ENCODE measurements around the gene BNC2.

The BNC2 gene

GRCh38 chr9:16784002-16784401, 86.5 kb downstream of the BNC2 start:
- DNase-seq (ENCODE audit: low spot score) (no peak), ATAC-seq (ENCODE audit: low read depth) (no peak)
- no peak for TF ChIP-seq CTCF (IDR thresholded peaks at IDR 0.05; ENCODE audit: poor library complexity, severe bottlenecking)
- Histone ChIP-seq H3K36me3 (ENCODE audit: low read depth) (no peaks in the 10 kb centered on the region), H3K4me1 (ENCODE audit: insufficient read depth, poor library complexity, severe bottlenecking) (no peaks in the 10 kb centered on the region), H3K27me3 (ENCODE audit: insufficient read depth, poor library complexity, severe bottlenecking) (peaks cover 4% of the 10 kb centered on the region), H3K4me3 (ENCODE audit: severe bottlenecking) (no peak overlapping the region), H3K27ac (ENCODE audit: poor library complexity, severe bottlenecking) (no peak overlapping the region), H3K9me3 (ENCODE audit: severe bottlenecking) (no peaks in the 10 kb centered on the region)

DNA sequence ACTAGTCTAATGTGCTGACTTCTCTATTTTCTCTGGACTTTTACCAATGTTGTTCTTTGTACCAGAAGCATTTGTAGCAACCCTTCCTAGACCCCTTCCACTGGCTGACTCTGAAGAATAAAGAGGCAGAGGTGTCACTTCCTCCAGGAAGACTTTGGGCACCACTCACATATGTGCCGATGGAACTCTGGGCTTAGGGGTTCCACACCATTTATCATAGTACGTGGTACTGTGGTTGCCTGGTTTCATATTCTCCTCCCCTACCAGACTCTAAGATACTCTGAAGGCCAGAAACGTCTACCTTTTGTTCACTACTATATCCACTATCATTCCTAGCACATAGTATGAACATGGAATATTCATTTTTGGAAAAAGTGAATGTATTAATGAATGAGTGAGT, 88.0 kb downstream of the BNC2 start:
- no peaks in the 10 kb centered on the region for H3K36me3 ChIP-seq (ENCODE audit: low read depth)
- H3K27ac ChIP-seq (ENCODE audit: poor library complexity, severe bottlenecking), result no peak overlapping the region
- DNase-seq (ENCODE audit: low spot score) (no peak), ATAC-seq (ENCODE audit: low read depth) (no peak)
- TF ChIP-seq CTCF (IDR thresholded peaks at IDR 0.05; ENCODE audit: poor library complexity, severe bottlenecking), result no peak
- no peak overlapping the region for H3K4me3 ChIP-seq (ENCODE audit: severe bottlenecking)
- peaks cover 4% of the 10 kb centered on the region for H3K27me3 ChIP-seq (ENCODE audit: insufficient read depth, poor library complexity, severe bottlenecking)
- no peaks in the 10 kb centered on the region for H3K4me1 ChIP-seq (ENCODE audit: insufficient read depth, poor library complexity, severe bottlenecking)
- H3K9me3 ChIP-seq (ENCODE audit: severe bottlenecking), result no peaks in the 10 kb centered on the region

DNA sequence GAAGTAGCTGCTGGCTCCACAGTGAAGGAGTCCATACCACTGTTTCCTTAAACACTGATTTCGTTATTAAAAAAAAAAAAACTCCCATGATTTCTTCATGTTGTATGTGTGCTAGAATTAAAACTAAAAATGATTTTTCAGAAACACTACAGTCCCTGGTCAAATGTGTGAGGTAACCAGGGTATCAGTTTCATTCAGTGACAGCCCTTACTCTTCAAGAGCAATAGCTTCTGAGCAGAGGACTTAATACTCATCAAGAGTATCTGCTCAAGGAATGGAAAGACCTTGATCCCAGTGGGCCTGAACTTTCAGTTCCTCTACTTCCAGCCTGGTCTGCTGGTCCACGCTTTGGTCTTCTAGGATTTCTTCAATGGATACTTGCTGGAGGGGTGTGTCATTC, 95.1 kb downstream of the BNC2 start:
- Histone ChIP-seq H3K36me3 (ENCODE audit: low read depth) (no peaks in the 10 kb centered on the region), H3K4me1 (ENCODE audit: insufficient read depth, poor library complexity, severe bottlenecking) (no peaks in the 10 kb centered on the region), H3K27me3 (ENCODE audit: insufficient read depth, poor library complexity, severe bottlenecking) (no peaks in the 10 kb centered on the region), H3K27ac (ENCODE audit: poor library complexity, severe bottlenecking) (no peak overlapping the region), H3K4me3 (ENCODE audit: severe bottlenecking) (no peak overlapping the region), H3K9me3 (ENCODE audit: severe bottlenecking) (no peaks in the 10 kb centered on the region)
- TF ChIP-seq CTCF (IDR thresholded peaks at IDR 0.05; ENCODE audit: poor library complexity, severe bottlenecking), result no peak
- ATAC-seq (ENCODE audit: low read depth) (no peak), DNase-seq (ENCODE audit: low spot score) (no peak)

GRCh38 chr9:16773617-16774016, 96.9 kb downstream of the BNC2 start:
- DNase-seq (ENCODE audit: low spot score) (no peak), ATAC-seq (ENCODE audit: low read depth) (no peak)
- Histone ChIP-seq H3K27ac (ENCODE audit: poor library complexity, severe bottlenecking) (no peak overlapping the region), H3K4me1 (ENCODE audit: insufficient read depth, poor library complexity, severe bottlenecking) (no peaks in the 10 kb centered on the region), H3K4me3 (ENCODE audit: severe bottlenecking) (no peak overlapping the region), H3K27me3 (ENCODE audit: insufficient read depth, poor library complexity, severe bottlenecking) (no peaks in the 10 kb centered on the region), H3K36me3 (ENCODE audit: low read depth) (no peaks in the 10 kb centered on the region), H3K9me3 (ENCODE audit: severe bottlenecking) (no peaks in the 10 kb centered on the region)
- TF ChIP-seq CTCF (IDR thresholded peaks at IDR 0.05; ENCODE audit: poor library complexity, severe bottlenecking), result no peak

DNA sequence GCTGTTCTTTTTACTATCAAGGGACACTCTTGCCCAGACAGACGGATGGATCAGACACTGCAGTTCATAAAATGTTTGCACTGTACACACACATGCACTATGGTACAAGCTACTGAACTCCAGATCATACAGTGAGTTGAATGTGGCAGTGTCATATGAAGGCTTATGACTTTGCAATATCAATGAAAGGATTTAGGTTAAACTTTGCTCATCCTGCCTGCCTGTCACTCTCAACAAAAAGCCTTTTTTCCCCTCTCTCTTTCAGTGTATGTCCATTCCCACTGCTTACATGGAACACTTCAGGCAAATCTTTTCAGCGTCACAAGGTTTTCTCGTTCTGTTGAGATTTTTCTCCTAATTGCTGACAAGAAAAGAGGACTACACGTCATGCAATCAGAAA, 97.4 kb downstream of the BNC2 start:
- no peaks in the 10 kb centered on the region for H3K4me1 ChIP-seq (ENCODE audit: insufficient read depth, poor library complexity, severe bottlenecking)
- DNase-seq (ENCODE audit: low spot score), result no peak
- no peaks in the 10 kb centered on the region for H3K36me3 ChIP-seq (ENCODE audit: low read depth)
- H3K27ac ChIP-seq (ENCODE audit: poor library complexity, severe bottlenecking), result no peak overlapping the region
- H3K9me3 ChIP-seq (ENCODE audit: severe bottlenecking), result no peaks in the 10 kb centered on the region
- TF ChIP-seq CTCF (IDR thresholded peaks at IDR 0.05; ENCODE audit: poor library complexity, severe bottlenecking), result no peak
- peak; percentile 23; the same call in 1 of the 3 replicates for ATAC-seq (ENCODE audit: low read depth)
- H3K27me3 ChIP-seq (ENCODE audit: insufficient read depth, poor library complexity, severe bottlenecking), result no peaks in the 10 kb centered on the region
- no peak overlapping the region for H3K4me3 ChIP-seq (ENCODE audit: severe bottlenecking)

Measured in RWPE2 (cell line).